Measurements from ENCODE around the gene PIK3R3. TPM values are rescaled to one million over a fixed set of nuclear protein-coding genes. Genes with fewer than 3 reads are reported as not detected.
"Not testable (repeated sequence)": the region's sequence is repeated elsewhere in the genome, so short reads cannot be mapped to it uniquely, and the experiment has no call there.

The PIK3R3 gene
- total RNA-seq, 1 experiment from 2014 or later, result 9.2 TPM

DNA sequence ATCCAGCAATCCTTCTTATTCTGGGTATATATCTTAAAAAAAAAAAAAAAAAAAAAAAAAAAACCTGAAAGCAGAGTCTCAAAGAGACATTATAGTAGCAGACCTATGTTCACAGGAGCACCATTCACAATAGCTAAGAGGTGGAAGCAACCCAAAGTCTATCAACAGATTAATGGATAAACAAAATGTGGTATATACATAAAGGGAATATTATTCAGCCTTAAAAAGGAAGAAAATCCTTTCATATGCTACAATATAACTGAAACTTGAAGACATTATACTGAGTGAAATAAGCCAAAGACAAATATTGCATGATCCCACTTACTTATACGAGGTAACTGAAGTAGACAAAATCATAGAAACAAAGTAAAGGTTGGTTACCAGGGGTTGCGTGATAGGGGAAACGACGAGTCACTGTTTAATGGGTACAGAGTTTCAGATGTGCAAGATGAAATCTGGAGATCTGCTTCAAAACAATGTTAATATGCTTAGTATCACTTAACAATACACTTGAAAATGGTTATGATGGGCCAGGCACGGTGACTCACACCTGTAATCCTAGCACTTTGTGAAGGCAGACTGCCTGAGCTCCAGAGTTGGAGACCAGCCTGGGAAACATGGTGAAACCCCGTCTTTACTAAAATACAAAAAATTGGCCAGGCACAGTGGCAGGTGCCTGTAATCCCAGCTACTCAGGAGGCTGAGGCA lies 29.5 kb downstream of the PIK3R3 start:
- no peak for DNase-seq (ENCODE audit: low spot score)

DNA sequence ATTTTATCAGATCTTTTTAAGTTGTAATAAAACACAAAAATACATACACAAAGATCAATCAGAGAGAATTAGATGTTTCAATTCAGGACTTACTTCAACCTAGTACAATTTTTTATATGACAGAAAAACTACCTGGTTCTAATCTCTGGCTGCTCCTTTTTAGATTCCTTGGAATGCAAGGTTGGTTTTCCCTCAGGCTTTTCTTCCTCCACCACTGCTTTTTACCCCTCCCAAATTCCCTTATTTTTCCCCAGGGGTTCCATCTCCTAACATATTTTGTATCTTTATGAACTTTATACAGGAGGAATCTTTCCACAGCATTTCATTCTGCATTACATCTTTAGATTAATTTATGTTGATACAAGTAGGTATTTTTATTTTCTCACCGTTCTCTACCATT lies 33.2 kb downstream of the PIK3R3 start:
- DNase-seq (ENCODE audit: low spot score), result no peak

DNA sequence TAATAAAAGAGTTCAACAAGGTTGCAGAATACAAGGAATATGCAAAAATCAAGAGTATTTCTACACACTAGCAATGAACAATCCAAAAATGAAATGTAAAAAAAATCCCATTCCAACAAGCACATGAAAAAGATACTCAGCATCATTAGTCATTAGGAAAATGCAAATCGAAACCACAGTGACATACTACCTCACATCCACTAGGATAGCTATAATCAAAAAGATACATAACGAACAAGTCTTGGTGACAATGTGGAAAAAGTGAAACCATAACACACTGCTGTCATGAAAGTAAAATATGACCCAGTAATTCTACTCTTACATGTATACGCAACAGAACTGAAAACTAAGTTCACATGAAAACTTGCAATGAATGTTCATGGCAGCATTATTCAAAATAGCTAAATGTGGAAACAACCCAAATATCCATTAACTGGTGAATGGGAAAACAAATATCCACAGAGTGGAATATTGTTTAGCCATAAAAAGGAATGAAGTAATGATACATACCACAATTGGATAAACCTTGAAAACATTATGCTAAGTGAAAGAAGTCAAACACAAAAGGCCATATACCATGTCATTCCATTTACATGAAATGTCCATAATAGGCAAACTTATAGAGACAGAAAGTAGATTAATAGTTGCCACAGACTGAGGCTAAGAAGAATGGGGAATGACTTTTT lies 34.3 kb downstream of the PIK3R3 start:
- no peak for DNase-seq (ENCODE audit: low spot score)

DNA sequence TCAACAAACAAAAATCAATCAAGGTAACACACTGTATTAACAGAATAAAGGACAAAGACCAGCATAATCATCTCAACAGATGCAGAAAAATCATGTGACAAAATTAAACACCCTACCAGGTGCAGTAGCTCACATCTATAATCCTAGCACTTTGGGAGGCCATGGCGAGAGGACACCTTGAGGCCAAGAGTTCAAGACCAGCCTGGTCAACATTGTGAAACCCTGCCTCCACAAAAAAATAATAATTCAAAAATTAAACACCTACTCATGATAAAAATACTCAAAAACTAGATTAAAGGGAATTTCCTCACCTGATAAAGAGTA lies 35.3 kb downstream of the PIK3R3 start:
- no peak for DNase-seq (ENCODE audit: low spot score)

DNA sequence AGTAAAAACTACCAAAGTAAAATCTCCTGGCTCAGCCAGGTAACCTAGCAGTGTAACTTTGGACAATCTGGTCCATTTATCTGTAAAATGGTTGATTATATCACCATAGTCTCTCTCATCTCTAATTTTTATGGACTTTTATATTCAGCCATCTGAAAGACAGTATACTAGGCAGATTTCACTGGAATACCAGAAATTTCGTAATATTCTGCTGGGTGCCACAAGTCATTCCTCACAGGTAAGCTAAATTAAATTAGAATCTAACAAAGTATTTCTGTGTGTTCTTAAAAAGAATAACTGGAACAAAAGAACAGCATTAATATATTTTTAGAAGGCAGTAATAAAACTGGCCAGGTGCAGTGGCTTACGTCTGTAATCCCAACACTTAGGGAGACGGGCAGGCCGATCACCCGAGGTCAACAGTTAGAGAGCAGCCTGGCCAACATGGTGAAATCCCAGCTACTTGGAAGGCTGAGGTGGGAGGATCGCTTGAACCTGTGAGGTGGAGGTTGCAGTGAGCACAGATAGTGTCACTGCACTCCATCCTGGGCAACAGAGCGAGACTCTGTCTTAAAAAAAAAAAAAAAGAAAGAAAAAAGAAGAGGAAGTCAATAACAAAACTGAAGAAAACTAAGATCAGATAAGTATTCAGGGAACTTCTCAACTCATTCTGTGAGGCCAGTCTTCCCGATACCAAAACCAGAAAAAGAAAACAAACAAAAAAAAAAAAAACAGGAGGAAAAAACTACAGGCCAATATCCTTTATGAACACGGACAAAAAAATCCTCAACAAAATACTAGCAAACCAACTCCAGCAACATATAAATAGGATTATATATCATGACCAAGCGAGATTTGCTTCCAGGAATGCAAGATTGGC lies 35.9 kb downstream of the PIK3R3 start:
- no peak for DNase-seq (ENCODE audit: low spot score)

DNA sequence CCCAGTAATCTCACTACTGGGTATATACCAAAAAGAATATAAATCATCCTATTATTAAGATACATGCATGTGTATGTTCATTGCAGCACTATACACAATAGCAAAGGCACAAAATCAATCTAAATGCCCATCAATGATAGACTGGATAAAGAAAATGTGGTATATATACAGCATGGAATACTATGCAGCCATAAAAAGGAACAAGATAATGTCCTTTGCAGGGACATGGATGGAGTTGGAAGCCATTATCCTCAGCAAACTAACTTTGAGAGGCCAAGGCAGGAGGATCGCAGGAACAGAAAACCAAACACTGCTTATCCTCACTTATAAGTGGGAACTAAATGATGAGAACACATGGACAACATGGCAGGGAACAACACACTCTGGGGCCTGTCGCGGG lies 37.3 kb downstream of the PIK3R3 start:
- DNase-seq (ENCODE audit: low spot score), result not testable (repeated sequence)

DNA sequence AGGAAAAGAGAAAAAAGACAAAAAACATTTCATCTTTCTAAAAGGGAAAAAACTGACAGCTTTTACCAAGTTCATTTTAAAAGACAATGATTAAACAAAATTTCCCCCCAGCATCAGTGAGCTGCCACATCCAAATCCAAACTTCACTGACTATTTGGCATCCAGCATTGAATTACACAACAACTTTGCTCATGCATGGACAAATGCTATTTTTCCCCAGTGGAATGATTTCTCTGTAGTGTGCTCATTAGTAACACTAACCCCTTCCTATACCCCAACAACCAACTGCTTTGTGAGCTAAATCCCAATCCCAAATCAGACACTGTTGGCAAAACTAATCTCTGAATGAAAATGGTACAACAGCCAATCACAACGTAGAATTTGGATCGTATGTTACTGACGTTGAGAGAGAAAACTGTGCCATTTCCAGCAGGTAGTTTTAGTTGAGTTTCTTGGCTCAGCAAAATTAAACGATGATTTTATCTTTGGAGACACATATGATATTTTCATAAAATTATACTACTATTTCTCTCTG lies 37.9 kb downstream of the PIK3R3 start:
- DNase-seq (ENCODE audit: low spot score), result no peak

DNA sequence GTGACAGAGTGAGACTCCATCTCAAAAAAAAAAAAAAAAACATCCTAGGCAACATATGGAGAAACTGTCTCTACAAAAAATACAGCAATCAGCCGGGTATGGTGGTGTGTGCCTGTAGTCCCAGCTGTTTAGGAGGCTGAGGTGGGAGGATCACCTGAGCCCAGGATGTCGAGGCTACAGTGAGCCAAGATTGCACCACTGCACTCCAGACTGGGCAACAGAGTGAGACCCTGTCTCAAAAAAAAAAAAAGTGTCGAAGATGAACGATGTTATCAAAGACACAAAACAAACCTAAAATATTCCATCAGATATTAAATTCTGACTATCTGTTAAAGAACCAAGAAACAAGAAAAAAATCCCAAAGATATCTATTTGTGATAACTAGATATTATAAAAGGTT lies 38.6 kb downstream of the PIK3R3 start:
- not testable (repeated sequence) for DNase-seq (ENCODE audit: low spot score)

DNA sequence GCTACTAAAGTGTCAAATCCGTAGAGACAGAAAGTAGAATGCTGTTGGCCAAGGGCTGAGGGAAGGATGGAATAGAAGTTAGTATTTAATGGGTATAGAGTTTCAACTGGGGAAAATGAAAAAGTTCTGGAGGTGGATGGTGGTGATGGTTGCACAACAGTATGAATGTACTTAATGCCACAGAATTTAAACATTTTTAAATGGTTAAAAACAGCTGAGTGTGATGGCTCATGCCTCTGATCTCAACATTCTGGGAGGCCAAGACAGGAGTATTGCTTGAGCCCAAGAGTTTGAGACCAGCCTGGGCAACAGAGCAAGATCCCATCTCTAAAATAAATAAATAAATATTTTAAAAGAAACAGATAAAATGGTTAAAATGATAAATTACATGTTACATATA lies 44.5 kb downstream of the PIK3R3 start:
- DNase-seq (ENCODE audit: low spot score), result no peak

DNA sequence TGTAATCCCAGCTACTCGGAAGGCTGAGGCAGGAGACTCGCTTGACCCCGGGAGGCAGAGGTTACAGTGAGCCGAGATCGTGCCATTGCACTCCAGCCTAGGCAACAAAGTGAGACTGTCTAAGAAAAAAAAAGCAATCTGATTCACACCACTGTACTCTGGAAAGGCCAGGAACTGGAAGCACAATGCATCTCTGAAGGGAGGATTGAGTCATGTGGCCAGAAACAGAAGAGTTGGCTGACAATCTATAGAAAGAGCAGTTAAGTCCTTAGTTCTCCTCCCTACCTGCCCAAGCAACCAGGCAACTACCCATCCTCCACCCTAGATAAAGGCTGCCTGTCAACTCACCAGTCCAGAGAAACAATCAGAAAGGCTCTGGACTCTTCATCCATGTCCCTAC lies 45.9 kb downstream of the PIK3R3 start:
- no peak for DNase-seq (ENCODE audit: low spot score)

DNA sequence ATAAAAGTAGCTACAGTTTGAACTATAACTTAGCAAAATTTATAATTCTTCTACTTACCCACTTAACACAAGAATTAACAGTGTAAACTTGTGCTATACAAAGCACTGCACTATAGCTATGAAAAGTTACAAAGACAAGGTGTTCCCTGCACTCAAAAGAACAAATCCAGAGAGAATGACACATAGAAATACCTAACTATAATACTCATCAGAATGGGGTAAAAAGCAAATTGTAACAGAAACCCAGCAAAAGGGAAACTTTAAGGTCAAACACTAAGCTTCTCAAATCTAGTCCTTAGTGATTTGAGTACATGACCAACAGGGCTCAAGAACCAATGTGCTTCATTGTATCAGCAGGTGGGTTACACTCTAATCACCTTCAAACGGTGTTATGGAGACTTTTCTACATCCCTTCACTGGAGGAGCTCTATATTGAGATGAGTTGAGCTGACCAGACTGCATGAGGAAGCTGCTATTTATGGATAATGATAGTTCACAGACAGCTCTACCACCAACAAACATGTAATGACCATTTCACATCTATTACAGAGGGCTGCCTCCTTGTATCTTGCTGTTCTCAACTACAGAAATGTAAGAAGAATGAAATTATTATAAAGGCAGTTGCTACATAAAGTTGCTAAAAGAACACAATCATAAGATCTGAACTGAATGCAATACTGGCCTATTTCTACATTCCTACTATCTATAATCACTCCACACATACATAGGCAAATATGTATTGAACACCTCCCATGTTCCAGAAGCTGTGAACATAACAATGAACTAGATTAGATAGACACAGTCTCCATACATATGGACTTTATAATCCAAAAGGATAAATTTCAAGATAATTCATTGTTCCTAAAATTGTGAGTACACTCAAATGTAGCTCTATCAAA lies 47.6 kb downstream of the PIK3R3 start:
- DNase-seq (ENCODE audit: low spot score), result no peak

DNA sequence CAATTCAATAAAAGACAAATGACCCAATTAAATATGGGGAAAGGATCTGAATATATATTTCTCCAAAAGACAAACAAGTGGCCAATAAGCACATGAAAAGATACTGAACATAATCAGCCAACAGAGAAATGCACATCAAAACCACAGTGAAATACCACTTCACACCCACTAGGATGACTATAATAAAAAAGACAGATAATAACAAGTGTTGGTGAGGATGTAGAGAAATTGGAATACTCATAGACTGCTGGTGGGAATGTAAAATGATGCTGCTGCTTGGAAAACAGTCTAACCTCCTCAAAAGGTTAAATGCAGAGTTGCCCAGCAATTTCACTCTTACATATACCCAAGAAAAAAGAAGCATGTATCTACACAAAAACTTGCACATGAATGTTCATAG lies 48.9 kb downstream of the PIK3R3 start:
- no peak for DNase-seq (ENCODE audit: low spot score)

DNA sequence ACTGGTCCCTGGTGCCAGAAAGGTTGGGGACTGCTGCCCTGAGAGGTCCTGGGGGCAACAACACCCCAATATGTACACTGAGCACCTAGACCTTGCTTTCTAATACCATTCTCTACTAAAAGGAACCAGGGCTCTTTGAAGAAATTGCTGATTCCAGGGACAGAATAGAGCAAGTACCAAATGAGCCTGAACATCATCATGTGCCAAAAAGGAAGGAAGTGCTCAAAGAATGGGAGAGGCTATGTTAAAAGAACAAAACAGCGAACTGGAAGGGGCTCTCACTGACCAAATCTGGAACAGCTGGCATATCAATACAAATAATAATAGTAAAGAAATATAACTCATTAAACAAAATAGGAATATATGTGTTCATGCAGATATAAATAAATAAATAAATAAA lies 50.8 kb downstream of the PIK3R3 start:
- DNase-seq (ENCODE audit: low spot score), result no peak

DNA sequence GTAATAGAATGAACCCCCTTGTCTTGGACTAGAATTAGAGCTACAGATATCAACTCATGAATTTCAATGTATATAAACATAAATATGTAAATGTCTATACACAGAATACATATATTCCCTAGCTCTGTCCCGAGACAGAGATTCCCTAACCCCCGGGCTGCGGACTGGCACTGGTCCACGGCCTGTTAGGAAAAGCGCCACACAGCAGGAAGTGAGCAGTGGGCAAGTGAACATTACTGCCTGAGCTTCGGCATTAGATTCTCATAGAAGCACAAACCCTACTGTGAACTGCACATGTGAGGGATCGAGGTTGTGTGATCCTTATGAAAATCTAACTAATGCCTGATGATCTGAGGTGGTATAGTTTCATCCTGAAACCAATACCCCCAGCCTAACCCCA lies 51.2 kb downstream of the PIK3R3 start:
- no peak for DNase-seq (ENCODE audit: low spot score)

DNA sequence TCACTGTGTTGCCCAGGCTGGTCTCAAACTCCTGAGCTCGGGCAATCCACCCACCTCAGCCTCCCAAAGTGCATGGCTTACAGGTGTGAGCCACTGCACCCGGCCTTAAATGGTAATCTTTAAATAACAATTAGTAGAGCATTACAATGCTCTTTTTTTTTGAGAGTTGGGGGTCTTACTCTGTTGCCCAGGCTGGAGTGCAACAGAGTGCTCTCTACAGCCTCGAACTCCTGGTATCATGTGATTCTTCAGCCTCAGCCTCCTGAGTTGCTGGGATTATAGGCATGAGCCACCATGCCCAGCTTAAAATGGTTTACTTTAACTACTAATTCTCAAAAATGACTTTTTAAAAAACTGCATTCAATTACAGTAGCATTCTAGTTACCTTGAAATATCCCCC lies 52.2 kb downstream of the PIK3R3 start:
- DNase-seq (ENCODE audit: low spot score), result no peak

DNA sequence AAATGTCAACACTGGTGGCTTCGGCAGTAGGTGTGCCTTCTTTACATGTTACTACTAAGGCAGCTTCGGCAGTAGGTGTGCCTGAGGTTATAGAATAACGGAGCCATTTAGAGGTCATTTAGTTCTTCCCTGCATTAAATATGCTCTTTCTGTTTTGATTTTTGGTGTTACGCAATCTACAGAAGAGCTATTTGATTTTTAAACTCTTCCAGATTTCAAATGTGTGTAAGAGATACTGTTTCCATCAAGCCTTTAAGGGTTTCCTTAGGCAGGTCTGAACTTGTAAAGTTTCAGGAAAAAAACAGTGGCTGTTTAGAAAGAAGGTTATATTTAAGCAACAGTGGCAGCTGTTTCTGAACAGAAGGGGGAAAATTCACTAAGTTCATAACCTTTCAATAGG lies 54.8 kb downstream of the PIK3R3 start:
- no peak for DNase-seq (ENCODE audit: low spot score)

DNA sequence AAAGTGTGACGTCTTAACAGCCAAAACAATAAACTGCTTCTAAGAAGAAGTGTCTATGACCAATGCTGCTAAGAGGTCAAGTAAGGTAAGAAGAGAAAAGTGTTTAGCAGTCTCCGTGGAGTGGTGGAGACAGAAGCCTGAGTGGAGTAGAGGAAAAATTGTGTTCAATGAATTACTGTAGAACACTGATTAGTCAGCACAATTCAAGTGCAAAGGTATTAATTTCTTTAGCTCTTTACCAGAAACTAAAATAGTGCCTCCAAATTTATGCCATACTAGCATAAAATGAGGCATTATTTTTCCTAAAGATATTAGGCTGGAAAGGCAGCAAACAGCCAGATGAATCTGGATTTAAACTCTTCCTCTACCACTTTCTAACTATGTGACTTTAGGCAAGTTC lies 56.1 kb downstream of the PIK3R3 start:
- DNase-seq (ENCODE audit: low spot score), result no peak

DNA sequence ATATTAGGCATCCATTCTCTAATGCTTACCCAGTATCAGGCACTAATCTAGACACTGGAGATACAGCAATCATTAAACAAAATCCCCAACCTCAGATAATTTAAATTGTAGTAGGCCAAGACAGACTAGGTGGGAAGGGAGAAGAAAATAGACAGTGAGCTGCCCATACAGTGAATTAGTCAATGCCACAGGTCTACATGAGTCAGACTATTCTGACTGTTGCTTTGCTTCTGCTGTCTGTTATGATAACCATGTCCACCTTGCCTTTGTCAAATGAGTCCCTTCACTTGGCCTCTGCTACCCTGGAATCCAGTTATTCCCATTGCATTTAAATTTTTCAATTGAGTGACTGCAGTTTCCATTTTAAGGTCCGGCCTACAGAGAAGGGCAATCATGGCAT lies 59.5 kb downstream of the PIK3R3 start:
- DNase-seq (ENCODE audit: low spot score), result no peak

DNA sequence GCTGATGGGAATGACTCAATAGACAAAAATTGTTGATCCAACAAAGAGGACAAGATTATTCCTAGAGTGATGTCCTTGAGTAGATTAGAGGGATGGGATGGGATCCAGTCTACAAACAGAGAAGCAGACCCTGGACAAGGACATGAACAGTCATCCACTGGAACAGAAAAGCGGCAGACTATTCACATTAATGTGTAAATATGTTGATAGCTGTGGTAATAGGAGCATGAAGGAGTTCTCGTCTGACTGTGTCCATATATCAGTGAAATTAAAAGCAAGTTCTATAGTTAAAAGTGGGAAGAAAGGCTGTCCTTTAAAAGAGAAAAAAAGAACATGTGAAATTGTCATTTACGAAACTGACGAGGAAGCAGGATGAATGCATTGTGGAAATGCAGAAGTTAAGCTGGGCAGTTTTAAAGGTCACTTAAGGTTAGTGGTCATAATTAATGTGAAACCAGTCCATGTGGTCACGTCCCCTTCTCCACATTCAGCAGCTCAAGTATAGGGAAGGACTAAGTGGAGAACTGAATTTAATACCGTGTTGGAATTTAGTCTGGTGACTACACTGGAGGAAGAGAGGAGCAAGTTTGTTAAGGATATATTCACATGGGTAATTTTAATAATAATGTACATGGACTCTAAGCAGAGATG lies 62.1 kb downstream of the PIK3R3 start:
- DNase-seq (ENCODE audit: low spot score), result no peak

DNA sequence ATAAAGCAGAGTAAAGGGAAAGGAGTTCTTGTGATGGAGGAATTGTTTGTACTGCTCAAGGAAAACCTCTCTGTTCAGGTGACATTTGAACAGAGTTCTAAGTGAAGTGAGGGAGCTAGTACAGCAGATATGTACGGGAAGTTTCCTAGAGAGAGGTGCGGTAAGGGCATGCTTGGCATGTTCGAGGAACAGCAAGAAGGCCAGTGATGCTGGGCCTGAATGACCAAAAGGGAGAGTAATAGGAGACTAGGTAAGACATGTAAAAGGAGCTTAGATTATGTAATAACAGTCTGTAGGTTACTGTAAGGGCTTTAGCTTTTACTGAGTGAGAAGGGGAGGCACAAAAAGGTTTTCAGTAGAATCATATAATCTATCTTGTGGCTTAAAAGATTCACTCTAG lies 63.9 kb downstream of the PIK3R3 start:
- no peak for DNase-seq (ENCODE audit: low spot score)

DNA sequence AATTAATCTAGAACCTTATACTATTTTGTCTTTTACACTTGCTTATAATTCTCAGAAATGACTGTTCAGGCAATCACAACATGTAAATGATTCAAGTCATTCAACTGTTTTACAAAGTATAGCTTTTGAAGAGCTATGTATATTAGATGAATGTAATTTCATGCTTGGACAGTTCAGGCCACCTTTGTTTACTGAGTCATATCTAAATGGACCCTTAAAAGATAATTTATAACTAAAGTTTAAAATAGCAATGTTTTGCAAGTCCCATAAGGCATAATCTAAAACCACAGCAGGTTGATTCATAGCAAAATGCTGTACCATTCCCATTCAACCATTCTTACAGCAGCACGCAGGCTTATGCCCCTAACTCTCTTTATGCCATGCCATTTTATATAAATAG lies 64.8 kb downstream of the PIK3R3 start:
- DNase-seq (ENCODE audit: low spot score), result no peak

Data from A172 (cell line).